ENCODE data around the gene RREB1.

Gene RREB1

GRCh38 chr6:7124114-7124513 lies 16.4 kb downstream of the RREB1 start:
- Histone ChIP-seq H3K4me3 (ENCODE audit: insufficient read depth, low read length, poor library complexity, severe bottlenecking) (no peak overlapping the region), H3K4me2 (ENCODE audit: low read depth, low read length, poor library complexity, severe bottlenecking) (no peak overlapping the region), H3K79me2 (ENCODE audit: insufficient read depth, low read length) (no peaks in the 10 kb centered on the region), H3K27ac (ENCODE audit: low read depth, low read length) (no peak overlapping the region), H3K9ac (ENCODE audit: low read length) (no peak overlapping the region), H3K9me3 (ENCODE audit: insufficient read depth, low read length) (no peaks in the 10 kb centered on the region), H3K27me3 (ENCODE audit: low read length) (no peaks in the 10 kb centered on the region), H3F3A (ENCODE audit: insufficient read depth) (no peaks in the 10 kb centered on the region), H2AFZ (ENCODE audit: low read depth, low read length, severe bottlenecking) (no peak overlapping the region), H3K9me2 (replicated peaks; ENCODE audit: insufficient read depth, low read length) (no peaks in the 10 kb centered on the region), H4K20me1 (ENCODE audit: low read depth, low read length) (no peaks in the 10 kb centered on the region; the same call in 1 of the 2 replicates), H3K36me3 (ENCODE audit: low read length) (no peaks in the 10 kb centered on the region)
- no peak for TF ChIP-seq CTCF (IDR thresholded peaks at IDR 0.05; ENCODE audit: insufficient read depth, low read length, poor library complexity, severe bottlenecking)

GRCh38 chr6:7124636-7125035 lies 16.9 kb downstream of the RREB1 start:
- Histone ChIP-seq H3K4me3 (ENCODE audit: insufficient read depth, low read length, poor library complexity, severe bottlenecking) (no peak overlapping the region), H3K36me3 (ENCODE audit: low read length) (no peaks in the 10 kb centered on the region), H3K27me3 (ENCODE audit: low read length) (no peaks in the 10 kb centered on the region), H3K9me3 (ENCODE audit: insufficient read depth, low read length) (no peaks in the 10 kb centered on the region), H3F3A (ENCODE audit: insufficient read depth) (no peaks in the 10 kb centered on the region), H3K27ac (ENCODE audit: low read depth, low read length) (no peak overlapping the region), H3K4me2 (ENCODE audit: low read depth, low read length, poor library complexity, severe bottlenecking) (no peak overlapping the region), H4K20me1 (ENCODE audit: low read depth, low read length) (no peaks in the 10 kb centered on the region; the same call in 1 of the 2 replicates), H3K9ac (ENCODE audit: low read length) (no peak overlapping the region), H3K9me2 (replicated peaks; ENCODE audit: insufficient read depth, low read length) (no peaks in the 10 kb centered on the region), H2AFZ (ENCODE audit: low read depth, low read length, severe bottlenecking) (no peak overlapping the region), H3K79me2 (ENCODE audit: insufficient read depth, low read length) (no peaks in the 10 kb centered on the region)
- TF ChIP-seq CTCF (IDR thresholded peaks at IDR 0.05; ENCODE audit: insufficient read depth, low read length, poor library complexity, severe bottlenecking) (no peak), EZH2phosphoT487 (conservative IDR thresholded peaks at IDR 0.05; ENCODE audit: low read length) (no peak)

GRCh38 chr6:7125290-7125689 lies 17.5 kb downstream of the RREB1 start:
- Histone ChIP-seq H3K9me2 (replicated peaks; ENCODE audit: insufficient read depth, low read length) (no peaks in the 10 kb centered on the region), H3K36me3 (ENCODE audit: low read length) (no peaks in the 10 kb centered on the region), H3K27me3 (ENCODE audit: low read length) (no peaks in the 10 kb centered on the region), H3K9me3 (ENCODE audit: insufficient read depth, low read length) (no peaks in the 10 kb centered on the region), H2AFZ (ENCODE audit: low read depth, low read length, severe bottlenecking) (no peak overlapping the region), H3K4me2 (ENCODE audit: low read depth, low read length, poor library complexity, severe bottlenecking) (no peak overlapping the region), H3K4me3 (ENCODE audit: insufficient read depth, low read length, poor library complexity, severe bottlenecking) (no peak overlapping the region), H3K27ac (ENCODE audit: low read depth, low read length) (no peak overlapping the region), H3K9ac (ENCODE audit: low read length) (no peak overlapping the region), H3F3A (ENCODE audit: insufficient read depth) (no peaks in the 10 kb centered on the region), H3K79me2 (ENCODE audit: insufficient read depth, low read length) (no peaks in the 10 kb centered on the region), H4K20me1 (ENCODE audit: low read depth, low read length) (no peaks in the 10 kb centered on the region; the same call in 1 of the 2 replicates)
- no peak for TF ChIP-seq CTCF (IDR thresholded peaks at IDR 0.05; ENCODE audit: insufficient read depth, low read length, poor library complexity, severe bottlenecking)

GRCh38 chr6:7126754-7127153 lies 19.0 kb downstream of the RREB1 start:
- H3K79me2 ChIP-seq (ENCODE audit: insufficient read depth, low read length), result no peaks in the 10 kb centered on the region
- no peaks in the 10 kb centered on the region; the same call in 1 of the 2 replicates for H4K20me1 ChIP-seq (ENCODE audit: low read depth, low read length)
- no peaks in the 10 kb centered on the region for H3K9me2 ChIP-seq (replicated peaks; ENCODE audit: insufficient read depth, low read length)
- H3F3A ChIP-seq (ENCODE audit: insufficient read depth), result no peaks in the 10 kb centered on the region
- no peak overlapping the region for H3K9ac ChIP-seq (ENCODE audit: low read length)
- no peak overlapping the region for H3K4me3 ChIP-seq (ENCODE audit: insufficient read depth, low read length, poor library complexity, severe bottlenecking)
- H3K9me3 ChIP-seq (ENCODE audit: insufficient read depth, low read length), result no peaks in the 10 kb centered on the region
- no peak overlapping the region for H2AFZ ChIP-seq (ENCODE audit: low read depth, low read length, severe bottlenecking)
- no peaks in the 10 kb centered on the region for H3K36me3 ChIP-seq (ENCODE audit: low read length)
- H3K27ac ChIP-seq (ENCODE audit: low read depth, low read length), result no peak overlapping the region
- TF ChIP-seq CTCF (IDR thresholded peaks at IDR 0.05; ENCODE audit: insufficient read depth, low read length, poor library complexity, severe bottlenecking), result no peak
- TF ChIP-seq EZH2phosphoT487 (conservative IDR thresholded peaks at IDR 0.05; ENCODE audit: low read length), result no peak
- no peak overlapping the region for H3K4me2 ChIP-seq (ENCODE audit: low read depth, low read length, poor library complexity, severe bottlenecking)
- no peaks in the 10 kb centered on the region for H3K27me3 ChIP-seq (ENCODE audit: low read length)
